Neuronal stem cell (in vitro differentiated cells): ENCODE results near the gene PSD4.

ENCODE experiments used
- DNase-seq: peaks from one replicate; pipeline ENCODE4 v3.0.0-alpha.2; 2013; ENCODE audit warnings: low spot score
- H2AFZ ChIP-seq: one replicate; pipeline ENCODE4 v1.6.1; 2013; ENCODE audit warnings: mild to moderate bottlenecking, low read length, inconsistent platforms
- H2AK5ac ChIP-seq: 2 replicates; pipeline ENCODE4 v1.6.1; 2013; ENCODE audit warnings: low read depth, mild to moderate bottlenecking, inconsistent platforms, low read length, moderate library complexity, mixed read lengths
- H2BK120ac ChIP-seq: 2 replicates; pipeline ENCODE4 v1.6.1; 2013; ENCODE audit warnings: low read depth, mild to moderate bottlenecking, inconsistent platforms, low read length, moderate library complexity, mixed read lengths
- H2BK12ac ChIP-seq: one replicate; pipeline ENCODE4 v1.6.1; 2013; ENCODE audit warnings: low read length, inconsistent platforms
- H2BK15ac ChIP-seq: 2 replicates; pipeline ENCODE4 v1.6.1; 2013; ENCODE audit warnings: mild to moderate bottlenecking, low read length, inconsistent platforms, mixed read lengths
- H2BK5ac ChIP-seq: one replicate; pipeline ENCODE4 v1.6.1; 2013; ENCODE audit warnings: inconsistent platforms, mild to moderate bottlenecking, low read length, moderate library complexity
- H3K14ac ChIP-seq: one replicate; pipeline ENCODE4 v1.6.1; 2013; ENCODE audit warnings: low read length, inconsistent platforms
- H3K18ac ChIP-seq: 2 replicates; pipeline ENCODE4 v1.6.1; 2013; ENCODE audit warnings: low read length, inconsistent platforms
- H3K23ac ChIP-seq: 2 replicates; pipeline ENCODE4 v1.6.1; 2013; ENCODE audit warnings: low read depth, mild to moderate bottlenecking, mixed read lengths, low read length, inconsistent platforms; ENCODE audit not compliant: poor library complexity
- H3K27ac ChIP-seq: replicated peaks from 3 replicates; pipeline ENCODE4 v1.5.1; 2013; ENCODE audit warnings: low read length, inconsistent platforms
- H3K27me3 ChIP-seq, 3 experiments: 2 replicates each; pipeline ENCODE4 v1.6.1; 2013; ENCODE audit warnings: low read length in 3 of 3, mild to moderate bottlenecking in 2 of 3, inconsistent platforms in 1 of 3, low read depth in 1 of 3, mixed read lengths in 1 of 3, moderate library complexity in 1 of 3; ENCODE audit not compliant: control insufficient read depth in 3 of 3, insufficient read depth in 3 of 3
- H3K36me3 ChIP-seq, 2 donors: replicated peaks in 1 of 2; 2 replicates each; pipeline ENCODE4 v1.6.1; 2013; ENCODE audit warnings: low read length in 2 of 2; ENCODE audit not compliant: control insufficient read depth in 2 of 2, insufficient read depth in 2 of 2
- H3K4ac ChIP-seq: 2 replicates; pipeline ENCODE4 v1.6.1; 2013; ENCODE audit warnings: inconsistent platforms, mild to moderate bottlenecking, low read length, moderate library complexity
- H3K4me1 ChIP-seq, 2 donors: 1 replicate in 1 of 2; 2 replicates in 1 of 2; pipeline ENCODE4 v1.6.1; 2013; ENCODE audit warnings: low read length in 2 of 2, low read depth in 1 of 2; ENCODE audit not compliant: control insufficient read depth in 2 of 2, insufficient read depth in 1 of 2
- H3K4me2 ChIP-seq: one replicate; pipeline ENCODE4 v1.6.1; 2013; ENCODE audit warnings: mild to moderate bottlenecking, low read length, inconsistent platforms; ENCODE audit not compliant: insufficient read depth, poor library complexity, severe bottlenecking
- H3K4me3 ChIP-seq, 2 donors: 2 replicates each; pipeline ENCODE4 v1.5.1; 2013; ENCODE audit warnings: low read length in 2 of 2, mild to moderate bottlenecking in 2 of 2, inconsistent platforms in 1 of 2, moderate library complexity in 1 of 2
- H3K79me1 ChIP-seq: one replicate; pipeline ENCODE4 v1.6.1; 2013; ENCODE audit warnings: low read depth, mild to moderate bottlenecking, inconsistent platforms, low read length, moderate library complexity
- H3K9ac ChIP-seq: one replicate; pipeline ENCODE4 v1.6.1; 2013; ENCODE audit warnings: mild to moderate bottlenecking, low read depth, low read length, inconsistent platforms; ENCODE audit not compliant: poor library complexity
- H3K9me3 ChIP-seq, 2 donors: replicated peaks in 1 of 2; 2 replicates each; pipeline versions ENCODE3 to v1.6.1; 2013; ENCODE audit warnings: low read length in 2 of 2, mild to moderate bottlenecking in 2 of 2, inconsistent platforms in 1 of 2, low read depth in 1 of 2, mixed read lengths in 1 of 2, moderate library complexity in 1 of 2; ENCODE audit not compliant: control insufficient read depth in 2 of 2, insufficient read depth in 1 of 2
- H4K8ac ChIP-seq: one replicate; pipeline ENCODE4 v1.6.1; 2013; ENCODE audit warnings: low read depth, mild to moderate bottlenecking, inconsistent platforms, low read length, moderate library complexity
- H4K91ac ChIP-seq: one replicate; pipeline ENCODE4 v1.6.1; 2013; ENCODE audit warnings: low read length, low read depth, mild to moderate bottlenecking, inconsistent platforms; ENCODE audit not compliant: poor library complexity
- WGBS, 2 donors: extraction: QIAGEN DNeasy Blood & Tissue Kit; methylation state at CpG; one replicate each; pipeline ENCODE4 v1.1.7; 2013; ENCODE audit warnings: missing lambda C conversion rate in 2 of 2, mixed read lengths in 1 of 2; ENCODE audit not compliant: insufficient read length in 2 of 2, insufficient replicate concordance in 1 of 2; ENCODE audit errors: extremely low coverage in 2 of 2; 5-methylcytosine and 5-hydroxymethylcytosine counted together

The PSD4 gene

DNA sequence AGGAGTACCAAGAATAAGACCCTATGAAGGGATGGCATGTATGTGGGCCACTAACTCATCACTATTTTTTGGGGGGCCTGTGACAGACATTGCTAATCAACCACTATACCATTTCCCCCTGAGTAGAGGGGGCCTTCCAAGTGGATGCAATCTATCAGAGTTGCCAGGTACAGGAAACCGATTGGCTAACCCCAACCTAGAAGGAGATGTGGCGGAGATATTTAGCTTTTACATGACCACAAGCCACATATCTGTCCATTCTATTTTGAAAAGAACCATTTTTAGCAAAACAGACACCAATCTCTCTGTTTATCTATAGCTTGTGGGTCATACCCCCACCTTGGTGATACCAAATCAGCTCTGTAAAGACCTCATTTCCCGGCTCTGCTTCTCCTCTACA is 53.9 kb downstream of the PSD4 start:
- Histone ChIP-seq H2BK12ac (no peak overlapping the region), H3K36me3 (no peaks in the 10 kb centered on the region), H2AFZ (no peak overlapping the region), H3K4me1 (peaks cover 11 to 20% of the 10 kb centered on the region in 2 donors), H2BK5ac (no peak overlapping the region), H4K91ac (peak overlapping the region; percentile 79), H3K27me3 (no peaks in the 10 kb centered on the region), H3K23ac (no peak overlapping the region), H3K4ac (no peak overlapping the region), H3K18ac (no peak overlapping the region), H3K27ac (no peak overlapping the region), H2BK15ac (no peak overlapping the region), H3K79me1 (no peaks in the 10 kb centered on the region), H4K8ac (no peak overlapping the region), H2BK120ac (no peak overlapping the region), H3K14ac (no peak overlapping the region), H3K4me3 (no peak overlapping the region), H3K9me3 (no peaks in the 10 kb centered on the region), H3K4me2 (no peak overlapping the region), H2AK5ac (no peak overlapping the region), H3K9ac (no peak overlapping the region)
- WGBS, 2 donors, result no CpG with 5 or more reads among the region's 3 CpGs
- DNase-seq, result no peak

DNA sequence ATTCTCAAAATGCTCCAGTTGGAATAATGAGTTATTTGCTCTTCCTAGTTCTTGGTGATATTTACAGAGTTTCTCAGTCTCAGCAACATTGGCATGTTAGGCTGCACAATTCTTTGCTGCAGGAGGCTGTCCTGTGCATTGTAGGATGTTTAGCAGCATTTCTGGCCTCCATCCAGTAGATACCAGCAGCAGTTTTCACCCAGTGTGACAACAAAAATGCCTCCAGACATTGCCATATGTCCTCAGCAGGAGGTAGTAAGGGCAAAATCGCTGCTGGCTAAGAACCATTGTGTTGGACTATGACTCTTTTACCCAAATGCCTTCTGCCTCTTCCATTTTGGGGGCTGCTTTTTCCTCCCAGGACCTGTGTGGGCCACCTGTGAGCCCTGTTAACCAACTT is 54.6 kb downstream of the PSD4 start:
- H3K9me3 ChIP-seq, result no peaks in the 10 kb centered on the region
- H3K4me3 ChIP-seq, result no peak overlapping the region
- H3K4me1 ChIP-seq, result peaks cover 11 to 21% of the 10 kb centered on the region in 2 donors
- no peak overlapping the region for H3K4me2 ChIP-seq
- no peak overlapping the region for H3K9ac ChIP-seq
- no peak overlapping the region for H3K27ac ChIP-seq
- no peak overlapping the region for H2AFZ ChIP-seq
- H3K18ac ChIP-seq, result peak overlapping the region; percentile 0
- H3K4ac ChIP-seq, result no peak overlapping the region
- H2BK5ac ChIP-seq, result no peak overlapping the region
- H2BK15ac ChIP-seq, result no peak overlapping the region
- no peak overlapping the region for H3K23ac ChIP-seq
- H2AK5ac ChIP-seq, result no peak overlapping the region
- no peaks in the 10 kb centered on the region for H3K79me1 ChIP-seq
- no peak overlapping the region for H4K8ac ChIP-seq
- H3K27me3 ChIP-seq, result no peaks in the 10 kb centered on the region
- DNase-seq, result no peak
- H4K91ac ChIP-seq, result no peak overlapping the region
- no peak overlapping the region for H3K14ac ChIP-seq
- H2BK120ac ChIP-seq, result no peak overlapping the region
- H3K36me3 ChIP-seq, result no peaks in the 10 kb centered on the region
- WGBS, 2 donors, result no CpG with 5 or more reads among the region's 1 CpG
- H2BK12ac ChIP-seq, result no peak overlapping the region

DNA sequence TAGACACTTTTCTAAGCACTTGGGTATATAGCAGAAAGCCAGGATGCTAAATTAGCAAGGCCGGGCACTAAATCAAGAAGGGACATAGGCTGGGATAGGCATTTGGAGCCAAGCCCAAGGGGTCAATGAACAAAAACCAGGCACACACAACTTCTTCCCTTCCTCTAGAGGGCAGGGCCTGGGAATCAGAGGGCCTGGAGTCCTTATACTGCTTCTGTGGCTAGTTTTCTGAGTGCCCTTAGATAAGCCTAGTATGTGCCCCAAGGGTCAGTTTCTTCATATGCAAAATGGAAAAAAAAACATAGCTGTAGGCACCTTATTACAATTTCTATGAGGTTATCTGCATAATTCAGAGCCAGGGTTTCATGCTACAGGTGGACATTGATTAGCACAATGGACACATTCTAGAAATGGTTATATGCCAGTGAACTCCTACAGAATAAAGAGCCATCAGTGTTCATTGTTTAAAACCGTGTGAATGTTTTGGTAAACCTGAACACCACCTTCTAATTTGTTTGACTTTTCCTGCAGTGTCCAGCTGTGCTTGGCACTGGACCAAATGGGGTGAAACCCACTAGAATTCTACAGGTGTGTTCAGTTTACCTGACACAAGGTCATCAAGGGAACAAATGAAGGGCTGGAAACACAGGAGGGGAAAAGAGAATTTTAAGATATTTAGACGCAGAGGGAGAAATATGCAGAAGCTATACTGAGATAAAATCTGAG is 55.4 kb downstream of the PSD4 start:
- Histone ChIP-seq H3K4me2 (no peak overlapping the region), H2BK5ac (no peak overlapping the region), H2BK120ac (no peak overlapping the region), H2BK12ac (no peak overlapping the region), H2AK5ac (no peak overlapping the region), H3K36me3 (no peaks in the 10 kb centered on the region), H3K9ac (no peak overlapping the region), H4K91ac (no peak overlapping the region), H3K18ac (no peak overlapping the region), H3K4me1 (peaks cover 11 to 21% of the 10 kb centered on the region in 2 donors), H2AFZ (no peak overlapping the region), H3K23ac (no peak overlapping the region), H3K79me1 (no peaks in the 10 kb centered on the region), H3K4ac (no peak overlapping the region), H3K27ac (no peak overlapping the region), H3K14ac (no peak overlapping the region), H3K9me3 (no peaks in the 10 kb centered on the region), H2BK15ac (no peak overlapping the region), H4K8ac (no peak overlapping the region), H3K27me3 (no peaks in the 10 kb centered on the region), H3K4me3 (no peak overlapping the region)
- no CpG with 5 or more reads among the region's 3 CpGs for WGBS, 2 donors
- no peak for DNase-seq

DNA sequence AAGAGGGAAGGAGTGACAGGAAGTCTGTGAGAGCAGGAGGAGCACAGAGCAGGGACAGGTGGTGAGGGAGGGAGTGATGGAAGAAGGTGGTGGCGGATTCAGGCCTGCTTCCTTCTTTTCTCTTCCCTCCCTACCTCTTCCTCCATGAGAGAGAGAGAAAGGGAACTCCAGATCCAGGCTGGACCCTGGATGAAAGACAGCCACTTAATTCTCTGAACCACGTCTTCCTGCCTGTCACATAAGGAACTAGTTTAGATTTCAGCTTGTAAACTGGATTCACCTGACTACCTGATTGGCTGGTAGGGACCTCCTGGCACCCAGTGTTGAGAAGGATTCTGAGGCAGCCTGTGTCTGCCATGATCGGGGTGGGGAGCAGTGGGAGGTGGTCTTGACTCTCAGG is 56.0 kb downstream of the PSD4 start:
- no peak overlapping the region for H2BK5ac ChIP-seq
- H3K9ac ChIP-seq, result no peak overlapping the region
- H3K4ac ChIP-seq, result no peak overlapping the region
- H4K8ac ChIP-seq, result no peak overlapping the region
- H3K4me1 ChIP-seq, result peaks cover 10 to 20% of the 10 kb centered on the region in 2 donors
- no peak overlapping the region for H2BK12ac ChIP-seq
- no peak for DNase-seq
- no peak overlapping the region for H2BK15ac ChIP-seq
- H3K9me3 ChIP-seq, result no peaks in the 10 kb centered on the region
- no peaks in the 10 kb centered on the region for H3K27me3 ChIP-seq
- no peak overlapping the region for H3K27ac ChIP-seq
- H3K14ac ChIP-seq, result no peak overlapping the region
- no peak overlapping the region for H4K91ac ChIP-seq
- H2AFZ ChIP-seq, result no peak overlapping the region
- H3K23ac ChIP-seq, result no peak overlapping the region
- no peaks in the 10 kb centered on the region for H3K36me3 ChIP-seq
- no peak overlapping the region for H2BK120ac ChIP-seq
- no peaks in the 10 kb centered on the region for H3K79me1 ChIP-seq
- H3K18ac ChIP-seq, result no peak overlapping the region
- H3K4me3 ChIP-seq, result no peak overlapping the region
- WGBS, 2 donors, result no CpG with 5 or more reads among the region's 3 CpGs
- H2AK5ac ChIP-seq, result no peak overlapping the region
- H3K4me2 ChIP-seq, result no peak overlapping the region
